WI38 (cell line): ENCODE data around the gene CBFA2T3.

ENCODE experiments used
- H3K4me3 ChIP-seq: 2 replicates; pipeline ENCODE4 v1.5.1; 2011; ENCODE audit warnings: low read depth, mild to moderate bottlenecking, control low read depth, low read length
- CTCF ChIP-seq: IDR thresholded peaks from 2 replicates; pipeline ENCODE4 v1.5.1; 2012; ENCODE audit warnings: low read depth, mild to moderate bottlenecking, control low read depth, low read length

Gene CBFA2T3

DNA sequence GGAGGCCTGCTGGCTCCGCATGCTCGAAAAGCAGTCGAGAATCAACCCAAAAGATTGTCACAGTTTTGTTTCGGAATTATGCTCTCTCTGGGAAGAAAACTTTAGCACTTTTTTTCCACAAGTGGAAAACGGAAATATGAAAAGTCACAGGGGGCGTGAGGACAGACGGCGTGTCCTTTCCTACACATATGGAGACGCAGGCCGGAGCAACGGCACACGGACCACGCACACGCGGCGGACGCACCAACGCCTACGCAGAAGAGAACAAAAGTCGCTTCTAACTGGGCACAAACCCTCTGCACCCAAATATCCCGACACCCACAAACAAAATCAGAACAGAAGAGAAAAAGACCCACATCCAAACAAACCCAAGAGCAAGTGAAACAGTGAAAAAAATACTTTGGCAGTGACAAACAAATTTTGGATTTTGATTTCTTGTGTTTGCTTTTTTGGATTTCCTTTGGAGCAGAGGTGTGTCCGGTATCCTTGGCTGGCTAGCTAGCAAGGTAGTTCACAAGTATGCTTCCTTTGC is 101.2 kb downstream of the CBFA2T3 start:
- TF ChIP-seq CTCF = no peak
- no peak overlapping the region for H3K4me3 ChIP-seq

DNA sequence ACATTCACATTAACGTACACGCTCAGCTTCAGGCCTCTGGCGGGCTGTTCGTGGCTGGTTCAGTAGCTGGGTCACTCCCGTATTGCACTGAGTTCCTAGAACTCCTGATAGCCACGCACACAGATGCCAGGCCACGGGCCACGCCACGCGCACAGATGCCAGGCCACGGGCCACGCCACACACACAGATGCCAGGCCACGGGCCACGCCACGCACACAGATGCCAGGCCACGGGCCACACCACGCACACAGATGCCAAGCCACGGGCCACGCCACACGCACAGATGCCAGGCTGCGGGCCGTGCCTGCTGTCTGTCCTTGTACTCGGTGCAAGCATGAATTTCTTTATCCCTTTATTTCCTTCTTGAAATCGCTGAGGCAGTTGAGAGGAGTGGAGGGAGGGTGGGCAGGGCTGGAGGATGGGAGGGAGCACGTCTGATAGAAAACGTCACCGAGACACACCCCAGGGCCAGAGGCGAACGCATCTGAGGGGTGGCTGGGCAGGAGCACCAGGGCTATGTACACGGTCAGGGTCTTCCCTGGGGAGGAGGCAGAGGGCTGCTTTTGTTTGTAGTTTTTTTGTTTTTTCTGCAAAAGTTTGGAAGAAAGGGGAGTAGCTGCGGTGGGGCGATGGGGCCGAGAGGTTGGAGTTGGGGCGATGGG is 101.9 kb downstream of the CBFA2T3 start:
- H3K4me3 ChIP-seq = no peak overlapping the region
- no peak for TF ChIP-seq CTCF

DNA sequence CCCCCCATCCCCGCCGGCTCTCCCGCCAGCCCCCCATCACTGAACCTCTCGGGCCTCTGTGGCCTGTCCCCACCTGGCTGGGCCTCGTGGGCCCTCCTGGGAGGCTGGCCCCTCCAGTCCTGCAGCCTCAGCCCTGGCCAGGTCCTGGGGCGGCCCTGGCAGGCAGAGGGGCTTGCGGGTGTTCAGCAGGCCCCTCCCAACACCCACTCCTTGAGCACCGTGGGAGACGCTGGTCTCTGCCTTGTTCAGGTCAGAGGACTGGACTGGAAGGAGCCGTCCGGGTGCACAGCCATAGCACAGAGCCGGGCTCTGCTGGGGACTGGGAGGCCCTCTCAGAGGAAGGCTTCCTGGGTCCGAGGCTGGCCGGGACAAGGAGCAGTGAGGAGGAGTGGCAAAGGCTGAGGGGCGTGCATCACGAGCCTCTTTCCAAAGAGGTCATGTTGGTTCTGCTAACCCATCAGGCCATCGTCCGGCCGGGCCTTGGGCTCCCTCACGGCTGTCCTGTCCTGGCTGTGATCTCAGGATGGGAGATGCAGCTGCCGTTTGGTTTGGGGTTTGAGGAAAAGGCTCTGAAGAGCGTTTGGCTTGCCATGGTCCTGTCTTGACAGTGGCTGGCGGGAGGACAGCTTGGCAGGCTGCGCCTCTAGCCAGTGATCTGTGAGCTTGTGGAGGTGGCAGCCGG is 104.2 kb downstream of the CBFA2T3 start:
- no peak overlapping the region for H3K4me3 ChIP-seq
- no peak for TF ChIP-seq CTCF

DNA sequence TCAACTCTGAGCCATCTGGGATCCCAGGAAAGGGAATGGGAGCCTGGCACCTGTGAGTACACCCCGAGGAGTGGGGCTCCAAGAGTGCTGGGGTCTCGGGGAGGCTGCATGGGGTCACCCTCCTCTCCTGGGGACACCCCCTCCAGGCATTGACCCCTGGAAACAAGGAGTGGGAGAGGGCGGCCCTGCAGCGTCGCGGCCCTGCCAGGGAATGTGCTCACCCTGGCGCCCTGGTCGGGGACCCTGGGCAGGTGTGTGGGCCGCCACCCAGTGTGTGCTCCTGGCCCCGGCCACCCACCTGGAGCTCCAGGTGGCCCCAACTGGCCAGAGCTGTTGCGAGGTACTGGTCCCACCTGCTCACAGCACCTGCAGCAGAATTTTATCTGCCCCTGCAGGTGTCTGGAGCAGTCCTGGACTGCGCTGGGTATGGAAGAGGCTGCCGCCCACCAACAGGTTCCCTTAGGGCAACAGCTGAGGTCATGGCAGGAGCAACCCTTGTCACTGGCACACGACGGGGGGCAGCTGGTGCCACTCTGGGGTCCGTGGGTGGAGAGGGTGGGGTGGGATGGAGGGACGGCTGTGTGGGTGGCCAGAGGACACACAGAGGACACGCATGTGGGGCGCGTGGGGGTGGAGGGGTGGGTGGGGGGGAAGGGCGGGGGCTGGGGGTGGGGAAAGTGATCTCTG is 105.1 kb downstream of the CBFA2T3 start:
- no peak overlapping the region for H3K4me3 ChIP-seq
- no peak for TF ChIP-seq CTCF

GRCh38 chr16:88871349-88871702 is 105.7 kb downstream of the CBFA2T3 start:
- H3K4me3 ChIP-seq = no peak overlapping the region
- TF ChIP-seq CTCF = no peak

DNA sequence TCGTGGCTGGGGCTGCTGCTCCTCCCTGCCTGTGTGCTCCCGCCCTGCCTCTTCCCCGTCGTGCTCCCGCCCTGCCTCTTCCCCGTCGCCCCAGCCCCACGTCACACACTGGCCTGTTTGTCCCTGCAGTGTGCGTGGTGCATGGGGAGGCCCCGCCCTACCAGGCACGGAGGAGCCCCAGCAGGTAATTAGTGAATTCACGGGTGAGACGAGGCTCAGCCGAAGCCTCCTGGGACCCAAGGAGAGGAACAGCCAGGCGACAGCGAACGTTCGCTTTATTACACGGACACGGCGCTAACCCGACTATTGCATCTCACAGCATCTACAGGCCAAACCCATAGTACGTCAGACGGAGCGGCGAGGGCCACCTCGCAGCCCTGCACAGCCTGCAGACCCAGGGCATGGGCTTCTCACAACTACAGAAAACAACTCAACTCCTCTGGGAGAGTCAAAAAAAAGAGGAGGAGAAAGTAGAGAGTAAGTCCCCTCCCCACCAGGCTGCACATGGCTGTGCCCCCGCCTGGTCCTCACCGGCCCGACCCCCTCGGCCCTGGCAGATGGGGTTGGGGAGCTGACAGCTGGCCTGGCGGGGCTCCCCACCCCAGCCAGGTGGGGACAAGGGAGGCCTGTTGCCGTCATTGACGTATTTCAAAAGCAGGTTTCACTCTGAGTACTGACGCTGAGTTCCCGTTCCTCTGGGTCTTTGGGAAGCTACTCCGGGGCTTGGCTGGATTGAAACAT is 106.2 kb downstream of the CBFA2T3 start:
- no peak for TF ChIP-seq CTCF
- no peak overlapping the region for H3K4me3 ChIP-seq
